Measurements from ENCODE around the gene MRPS5.
A peak's percentile ranks its signal among the peaks of the same experiment; 100 is the strongest.
"Not testable (repeated sequence)": the region's sequence is repeated elsewhere in the genome, so short reads cannot be mapped to it uniquely, and the experiment has no call there.

MRPS5 gene

GRCh38 chr2:95121407-95122196 lies at the start of gene MRPS5:
TSS of gene MRPS5 (minus strand) at chr2:95121808. CDS start at chr2:95121791, 17 bp downstream.
- peak; percentile 90 for DNase-seq

GRCh38 chr2:95166065-95166763 lies 44.6 kb upstream of the MRPS5 start:
- DNase-seq: no peak

DNA sequence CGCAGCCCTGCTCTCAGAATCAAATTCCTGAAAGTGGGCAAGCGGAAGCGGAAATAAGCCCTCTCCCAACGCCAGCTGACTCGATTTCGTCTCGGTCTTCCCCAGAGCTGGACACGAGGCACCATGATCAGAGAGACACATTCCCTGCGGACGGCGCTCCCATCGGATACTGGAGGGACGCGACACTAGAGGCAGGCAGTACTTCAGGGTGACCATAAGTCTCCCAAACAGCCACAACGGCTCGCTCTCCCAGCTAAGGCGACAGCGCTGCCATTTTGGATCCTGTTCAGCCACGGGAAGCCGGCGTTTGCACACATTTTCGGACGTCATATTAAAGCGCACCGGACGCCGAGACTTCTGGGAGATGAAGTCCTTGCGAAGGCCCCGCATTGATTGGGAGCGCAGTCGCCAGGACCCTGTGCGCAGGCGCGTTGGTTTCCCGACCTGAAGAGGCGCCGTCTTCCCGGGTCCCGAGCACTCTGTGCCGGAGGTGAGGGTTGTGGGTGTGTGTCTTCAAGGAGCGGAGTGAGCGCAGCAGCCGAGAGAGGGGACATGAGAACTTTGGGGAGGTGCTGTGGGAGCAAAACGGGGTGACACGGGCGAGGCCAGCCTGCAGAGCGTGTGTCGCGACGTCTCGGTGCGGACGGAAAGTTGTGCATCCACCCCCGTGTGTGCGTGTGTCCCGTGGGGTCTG lies 43.9 kb upstream of the MRPS5 start, which contains the start of gene ZNF2:
ZNF2 (plus strand) TSS at position 439 of the 694 bp plus-strand sequence. CDS start 10,418 bp downstream, outside the sequence.
- DNase-seq: peak; percentile 99

DNA sequence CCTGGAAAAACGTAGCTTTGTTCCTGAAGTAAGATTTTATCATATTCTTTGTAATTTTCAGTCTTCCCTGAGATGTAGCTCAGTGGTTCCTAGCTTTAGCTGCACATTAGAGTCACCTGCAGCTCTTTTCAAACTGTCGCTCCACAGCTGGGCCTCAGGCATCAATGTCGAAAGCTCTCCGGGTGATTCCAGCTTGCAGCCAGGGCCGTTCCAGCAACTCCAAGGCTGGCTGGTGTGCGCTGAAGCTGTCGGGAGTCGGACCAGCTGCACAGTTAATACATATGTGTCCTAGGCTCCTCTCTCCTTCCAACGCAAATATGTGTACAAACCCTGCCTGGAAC lies 43.4 kb upstream of the MRPS5 start:
- no peak for DNase-seq

- DNase-seq: peak; percentile 83
These were observed 38.3 kb upstream of the MRPS5 start, which contains the start of gene ZNF514 for GRCh38 chr2:95159690-95160449. TSS of gene ZNF514 (minus strand) at chr2:95159848. CDS start at chr2:95153253, 6,595 bp downstream.

- DNase-seq: peak; percentile 66
These were observed 37.4 kb upstream of the MRPS5 start for GRCh38 chr2:95158891-95159619.

DNA sequence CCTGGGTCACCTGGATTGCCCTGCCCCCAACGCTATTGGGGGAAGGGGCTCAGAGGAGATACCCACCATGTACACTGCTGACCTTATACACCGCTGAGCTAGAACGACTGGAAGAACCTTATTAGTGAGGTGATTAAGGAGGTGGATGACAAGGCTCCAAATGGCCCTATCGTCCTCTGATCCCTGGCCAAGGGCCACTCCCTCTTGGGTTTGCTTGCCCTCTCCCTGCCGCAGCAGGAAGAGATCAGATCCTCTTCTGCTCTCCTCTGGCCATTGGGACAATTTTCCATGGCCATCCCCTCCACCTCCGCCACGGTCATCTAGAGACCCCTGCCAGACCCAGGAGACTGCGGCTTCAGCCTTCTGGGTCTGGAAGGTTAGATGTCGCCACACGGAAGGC lies 36.8 kb upstream of the MRPS5 start:
- DNase-seq: peak; percentile 26

- DNase-seq: no peak
These were observed 27.9 kb upstream of the MRPS5 start for GRCh38 chr2:95149397-95149984.

DNA sequence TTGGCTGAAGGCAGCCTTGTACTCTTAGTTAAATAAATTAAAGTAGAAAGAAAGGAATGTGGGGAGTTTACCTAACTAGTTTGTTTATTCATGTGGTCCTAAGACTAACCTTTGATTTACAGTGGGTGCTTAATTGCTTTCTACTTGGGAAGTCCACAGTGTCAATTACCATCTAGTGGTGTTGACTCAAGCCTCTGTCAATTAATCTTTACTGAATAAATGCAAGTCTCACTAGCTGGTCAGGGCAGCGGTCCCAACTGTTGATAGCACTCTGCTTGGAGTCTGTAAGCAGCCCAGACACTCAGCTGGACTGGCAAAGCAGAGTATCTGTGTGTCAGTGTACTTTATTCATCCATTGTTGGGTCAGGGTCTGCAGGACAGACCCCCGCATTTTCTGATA lies 22.2 kb upstream of the MRPS5 start:
- no peak for DNase-seq

DNA sequence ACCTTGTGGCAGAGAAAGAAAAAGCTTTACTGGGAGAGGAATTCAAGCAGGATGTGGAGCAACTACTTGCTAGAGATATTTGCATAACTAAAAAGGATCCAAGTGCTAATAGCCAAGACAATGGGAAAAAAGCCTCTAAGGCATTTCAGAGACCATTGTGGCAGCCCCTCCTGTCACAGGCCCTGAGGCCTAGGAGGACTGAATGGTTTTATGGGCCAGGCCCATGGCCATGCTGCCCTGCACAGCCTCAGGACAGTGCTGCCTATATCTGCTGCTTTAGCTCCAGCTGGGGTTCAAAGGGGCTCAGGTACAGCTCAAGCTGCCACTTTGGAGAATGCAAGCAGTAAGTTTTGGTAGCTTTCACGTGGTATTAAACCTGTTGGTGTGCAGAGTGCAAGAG lies 17.1 kb upstream of the MRPS5 start:
- no peak for DNase-seq

DNA sequence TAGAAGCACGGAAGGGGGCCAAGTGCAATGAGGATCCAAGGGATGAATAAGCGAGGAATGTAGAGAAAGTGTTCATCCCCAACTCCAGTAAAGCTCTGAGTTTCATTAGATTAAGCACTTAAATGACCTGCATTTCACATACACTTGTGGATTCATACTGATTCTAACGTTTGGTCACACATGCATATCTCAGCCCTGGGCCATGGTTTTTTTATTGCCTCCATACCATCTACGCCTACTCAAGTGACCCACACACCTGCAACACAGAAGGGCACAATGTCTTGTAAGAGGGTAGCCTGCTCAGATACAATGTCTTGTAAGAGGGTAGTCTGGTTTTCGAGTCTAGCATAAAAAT lies 566 bp upstream of the MRPS5 start:
- no peak for DNase-seq

GRCh38 chr2:95121093-95121406 lies 558 bp downstream of the MRPS5 start:
- no peak for DNase-seq

GRCh38 chr2:95115418-95115817 lies 6.2 kb downstream of the MRPS5 start:
- peak; percentile 71 for DNase-seq

DNA sequence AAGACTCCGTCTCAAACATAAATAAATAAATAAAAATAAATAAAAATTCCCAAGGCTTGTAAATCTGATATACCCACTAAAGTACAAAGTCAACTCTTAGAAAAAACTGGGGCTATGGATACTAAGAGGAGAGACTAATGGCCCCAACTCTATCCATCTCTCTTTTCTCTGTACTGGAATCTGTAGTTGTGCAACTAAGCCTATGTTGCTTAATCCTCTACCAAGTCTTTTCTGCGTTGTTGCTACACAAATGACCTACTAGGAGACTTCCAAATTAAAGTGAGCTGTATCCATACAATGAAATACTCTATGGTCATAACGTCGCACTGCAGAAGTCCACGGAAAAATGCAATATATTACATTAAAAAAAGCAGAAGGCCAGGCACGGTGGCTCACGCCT lies 8.1 kb downstream of the MRPS5 start:
- no peak for DNase-seq

GRCh38 chr2:95110395-95110794 lies 11.2 kb downstream of the MRPS5 start:
- DNase-seq: no peak

GRCh38 chr2:95109260-95109659 lies 12.3 kb downstream of the MRPS5 start:
- DNase-seq: no peak

DNA sequence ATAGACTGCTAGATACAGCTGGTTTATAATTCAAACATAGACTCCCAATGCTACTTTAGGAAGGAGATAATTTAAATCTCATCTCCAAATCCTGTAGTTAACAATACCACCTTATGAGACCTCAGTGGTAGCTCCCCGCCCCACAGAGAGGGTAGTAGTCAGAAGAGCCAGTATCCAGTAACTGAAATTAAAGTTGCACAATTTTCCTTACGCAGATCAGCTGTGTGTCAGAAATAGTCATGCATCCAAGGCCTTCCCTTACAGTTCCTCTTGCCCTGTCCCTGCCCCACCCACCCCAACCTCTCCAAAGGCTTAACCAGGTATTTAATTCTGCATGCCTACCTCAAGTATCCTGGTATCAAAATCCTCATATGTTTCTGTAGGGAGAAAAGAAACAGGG lies 15.5 kb downstream of the MRPS5 start:
- no peak for DNase-seq

DNA sequence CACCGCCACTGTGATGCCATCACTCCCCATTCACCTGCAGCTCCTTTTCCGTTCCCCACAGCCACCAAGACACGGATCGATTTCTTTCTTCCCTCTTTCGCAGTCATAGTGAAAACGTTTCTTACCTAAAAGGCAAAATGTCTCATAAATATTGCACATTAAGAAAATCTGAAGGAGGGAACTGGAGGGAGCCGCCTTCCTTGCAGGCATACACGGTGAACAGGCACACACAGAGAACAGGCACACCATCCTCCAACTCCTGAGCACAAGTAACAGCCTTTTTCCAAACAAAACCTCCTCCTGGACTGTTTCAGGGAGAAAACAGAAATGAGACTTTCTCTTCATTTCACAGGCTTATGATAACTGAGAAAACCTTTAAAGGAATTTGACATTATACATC lies 17.0 kb downstream of the MRPS5 start:
- DNase-seq: no peak

GRCh38 chr2:95099910-95100309 lies 21.7 kb downstream of the MRPS5 start:
- no peak for DNase-seq

DNA sequence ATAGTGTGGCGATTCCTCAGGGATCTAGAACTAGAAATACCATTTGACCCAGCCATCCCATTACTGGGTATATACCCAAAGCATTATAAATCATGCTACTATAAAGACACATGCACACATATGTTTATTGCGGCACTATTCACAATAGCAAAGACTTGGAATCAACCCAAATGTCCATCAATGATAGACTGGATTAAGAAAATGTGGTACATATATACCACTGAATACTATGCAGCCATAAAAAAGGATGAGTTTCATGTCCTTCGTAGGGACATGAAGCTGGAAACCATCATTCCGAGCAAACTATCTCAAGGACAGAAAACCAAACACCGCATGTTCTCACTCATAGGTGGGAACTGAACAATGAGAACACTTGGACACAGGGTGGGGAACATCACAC lies 23.3 kb downstream of the MRPS5 start:
- not testable (repeated sequence) for DNase-seq

DNA sequence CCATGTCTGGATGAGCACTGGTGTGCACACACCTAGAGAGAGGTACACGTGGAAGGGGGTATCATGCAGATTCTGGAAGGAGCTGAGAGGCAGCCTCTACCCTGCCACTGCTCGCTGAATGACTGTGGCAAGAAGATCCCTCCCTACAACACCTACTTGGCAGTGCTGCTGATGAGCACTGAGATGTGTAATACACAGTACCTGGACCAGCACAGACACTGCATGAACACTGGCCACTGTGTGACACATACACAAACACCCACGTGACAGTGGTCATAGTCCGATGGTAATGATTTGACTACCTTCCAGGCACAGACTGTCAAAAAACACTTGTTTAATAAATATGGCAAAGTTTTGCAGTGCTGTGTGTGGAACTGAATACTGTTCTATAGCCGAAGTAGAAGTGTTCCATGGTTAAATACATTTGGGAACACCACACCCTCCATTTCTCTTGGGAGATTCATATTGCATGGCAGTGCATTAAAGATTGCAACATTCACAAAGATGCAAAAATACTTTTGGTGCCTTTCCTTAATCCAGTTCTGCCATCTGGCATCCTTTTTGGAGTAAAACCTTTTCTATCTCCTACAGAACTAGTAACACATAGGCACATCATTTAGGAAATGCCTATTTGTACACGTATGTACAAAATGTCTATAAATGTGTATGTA lies 29.6 kb downstream of the MRPS5 start:
- no peak for DNase-seq
